Measurements from ENCODE around the gene FAM120A.

The FAM120A gene

GRCh38 chr9:93470391-93470790, 18.9 kb downstream of the FAM120A start:
- H3K36me3 ChIP-seq (ENCODE audit: insufficient read depth, low read length), result peaks cover 8% of the 10 kb centered on the region
- no peak overlapping the region for H3K27ac ChIP-seq (ENCODE audit: low read depth, low read length)
- H3K4me1 ChIP-seq (ENCODE audit: control insufficient read depth, insufficient read depth, low read length, unreplicated experiment), result peaks cover 44% of the 10 kb centered on the region
- no peak overlapping the region for H3K4me3 ChIP-seq (ENCODE audit: low read depth, low read length)
- no peaks in the 10 kb centered on the region for H3K27me3 ChIP-seq (ENCODE audit: insufficient read depth, low read length)
- H3K79me2 ChIP-seq (ENCODE audit: control insufficient read depth, insufficient read depth, low read length, unreplicated experiment), result peaks cover 87% of the 10 kb centered on the region
- no peak overlapping the region for H2AFZ ChIP-seq (ENCODE audit: low read length, unreplicated experiment)

GRCh38 chr9:93471124-93471523, 19.6 kb downstream of the FAM120A start:
- peaks cover 87% of the 10 kb centered on the region for H3K79me2 ChIP-seq (ENCODE audit: control insufficient read depth, insufficient read depth, low read length, unreplicated experiment)

GRCh38 chr9:93473411-93473810, 21.9 kb downstream of the FAM120A start:
- Histone ChIP-seq H3K4me3 (ENCODE audit: low read depth, low read length) (no peak overlapping the region), H3K79me2 (ENCODE audit: control insufficient read depth, insufficient read depth, low read length, unreplicated experiment) (peaks cover 81% of the 10 kb centered on the region), H3K27ac (ENCODE audit: low read depth, low read length) (no peak overlapping the region), H3K36me3 (ENCODE audit: insufficient read depth, low read length) (peaks cover 14% of the 10 kb centered on the region), H3K4me1 (ENCODE audit: control insufficient read depth, insufficient read depth, low read length, unreplicated experiment) (peaks cover 35% of the 10 kb centered on the region), H3K27me3 (ENCODE audit: insufficient read depth, low read length) (no peaks in the 10 kb centered on the region), H2AFZ (ENCODE audit: low read length, unreplicated experiment) (no peak overlapping the region)

More at GRCh38 chr9:93471124-93471523, 19.6 kb downstream of the FAM120A start:
- no peaks in the 10 kb centered on the region for H3K27me3 ChIP-seq (ENCODE audit: insufficient read depth, low read length)
- no peak overlapping the region for H2AFZ ChIP-seq (ENCODE audit: low read length, unreplicated experiment)
- H3K4me1 ChIP-seq (ENCODE audit: control insufficient read depth, insufficient read depth, low read length, unreplicated experiment), result peaks cover 51% of the 10 kb centered on the region
- peaks cover 14% of the 10 kb centered on the region for H3K36me3 ChIP-seq (ENCODE audit: insufficient read depth, low read length)
- no peak overlapping the region for H3K4me3 ChIP-seq (ENCODE audit: low read depth, low read length)
- no peak overlapping the region for H3K27ac ChIP-seq (ENCODE audit: low read depth, low read length)

- no peak overlapping the region for H3K27ac ChIP-seq (ENCODE audit: low read depth, low read length)
- peaks cover 77% of the 10 kb centered on the region for H3K79me2 ChIP-seq (ENCODE audit: control insufficient read depth, insufficient read depth, low read length, unreplicated experiment)
- H3K27me3 ChIP-seq (ENCODE audit: insufficient read depth, low read length), result no peaks in the 10 kb centered on the region
- H3K4me1 ChIP-seq (ENCODE audit: control insufficient read depth, insufficient read depth, low read length, unreplicated experiment), result peaks cover 36% of the 10 kb centered on the region
- no peak overlapping the region for H2AFZ ChIP-seq (ENCODE audit: low read length, unreplicated experiment)
- H3K4me3 ChIP-seq (ENCODE audit: low read depth, low read length), result no peak overlapping the region
- peaks cover 14% of the 10 kb centered on the region for H3K36me3 ChIP-seq (ENCODE audit: insufficient read depth, low read length)
Observed at GRCh38 chr9:93475108-93475507, 23.6 kb downstream of the FAM120A start.

GRCh38 chr9:93475856-93476255, 24.4 kb downstream of the FAM120A start:
- H3K36me3 ChIP-seq (ENCODE audit: insufficient read depth, low read length), result peaks cover 14% of the 10 kb centered on the region
- H2AFZ ChIP-seq (ENCODE audit: low read length, unreplicated experiment), result no peak overlapping the region
- H3K79me2 ChIP-seq (ENCODE audit: control insufficient read depth, insufficient read depth, low read length, unreplicated experiment), result peaks cover 77% of the 10 kb centered on the region
- H3K4me3 ChIP-seq (ENCODE audit: low read depth, low read length), result no peak overlapping the region
- H3K27ac ChIP-seq (ENCODE audit: low read depth, low read length), result no peak overlapping the region
- H3K4me1 ChIP-seq (ENCODE audit: control insufficient read depth, insufficient read depth, low read length, unreplicated experiment), result peaks cover 36% of the 10 kb centered on the region
- H3K27me3 ChIP-seq (ENCODE audit: insufficient read depth, low read length), result no peaks in the 10 kb centered on the region

GRCh38 chr9:93476924-93477323, 25.4 kb downstream of the FAM120A start:
- Histone ChIP-seq H3K4me3 (ENCODE audit: low read depth, low read length) (no peak overlapping the region), H3K27me3 (ENCODE audit: insufficient read depth, low read length) (no peaks in the 10 kb centered on the region), H3K27ac (ENCODE audit: low read depth, low read length) (no peak overlapping the region), H3K79me2 (ENCODE audit: control insufficient read depth, insufficient read depth, low read length, unreplicated experiment) (peaks cover 75% of the 10 kb centered on the region), H3K36me3 (ENCODE audit: insufficient read depth, low read length) (peaks cover 8% of the 10 kb centered on the region; the same call in 1 of the 2 replicates), H2AFZ (ENCODE audit: low read length, unreplicated experiment) (no peak overlapping the region), H3K4me1 (ENCODE audit: control insufficient read depth, insufficient read depth, low read length, unreplicated experiment) (peaks cover 29% of the 10 kb centered on the region)

GRCh38 chr9:93477397-93477796, 25.9 kb downstream of the FAM120A start:
- Histone ChIP-seq H3K27ac (ENCODE audit: low read depth, low read length) (no peak overlapping the region), H3K4me1 (ENCODE audit: control insufficient read depth, insufficient read depth, low read length, unreplicated experiment) (peaks cover 29% of the 10 kb centered on the region), H2AFZ (ENCODE audit: low read length, unreplicated experiment) (no peak overlapping the region), H3K4me3 (ENCODE audit: low read depth, low read length) (no peak overlapping the region), H3K27me3 (ENCODE audit: insufficient read depth, low read length) (no peaks in the 10 kb centered on the region), H3K36me3 (ENCODE audit: insufficient read depth, low read length) (peaks cover 8% of the 10 kb centered on the region; the same call in 1 of the 2 replicates), H3K79me2 (ENCODE audit: control insufficient read depth, insufficient read depth, low read length, unreplicated experiment) (peaks cover 72% of the 10 kb centered on the region)

- Histone ChIP-seq H3K36me3 (ENCODE audit: insufficient read depth, low read length) (peaks cover 16% of the 10 kb centered on the region), H3K27ac (ENCODE audit: low read depth, low read length) (no peak overlapping the region), H2AFZ (ENCODE audit: low read length, unreplicated experiment) (no peak overlapping the region), H3K4me1 (ENCODE audit: control insufficient read depth, insufficient read depth, low read length, unreplicated experiment) (peaks cover 16% of the 10 kb centered on the region), H3K4me3 (ENCODE audit: low read depth, low read length) (no peak overlapping the region), H3K27me3 (ENCODE audit: insufficient read depth, low read length) (no peaks in the 10 kb centered on the region), H3K79me2 (ENCODE audit: control insufficient read depth, insufficient read depth, low read length, unreplicated experiment) (peaks cover 68% of the 10 kb centered on the region)
Observed at GRCh38 chr9:93479726-93480125, 28.2 kb downstream of the FAM120A start.

- Histone ChIP-seq H3K27ac (ENCODE audit: low read depth, low read length) (no peak overlapping the region), H2AFZ (ENCODE audit: low read length, unreplicated experiment) (no peak overlapping the region), H3K79me2 (ENCODE audit: control insufficient read depth, insufficient read depth, low read length, unreplicated experiment) (peaks cover 68% of the 10 kb centered on the region), H3K27me3 (ENCODE audit: insufficient read depth, low read length) (no peaks in the 10 kb centered on the region), H3K4me3 (ENCODE audit: low read depth, low read length) (no peak overlapping the region), H3K36me3 (ENCODE audit: insufficient read depth, low read length) (peaks cover 16% of the 10 kb centered on the region), H3K4me1 (ENCODE audit: control insufficient read depth, insufficient read depth, low read length, unreplicated experiment) (peaks cover 16% of the 10 kb centered on the region)
Observed at GRCh38 chr9:93480262-93480661, 28.8 kb downstream of the FAM120A start.

- Histone ChIP-seq H3K27me3 (ENCODE audit: insufficient read depth, low read length) (no peaks in the 10 kb centered on the region), H3K4me3 (ENCODE audit: low read depth, low read length) (no peak overlapping the region), H3K36me3 (ENCODE audit: insufficient read depth, low read length) (peaks cover 16% of the 10 kb centered on the region), H3K4me1 (ENCODE audit: control insufficient read depth, insufficient read depth, low read length, unreplicated experiment) (peaks cover 14% of the 10 kb centered on the region), H3K27ac (ENCODE audit: low read depth, low read length) (no peak overlapping the region), H2AFZ (ENCODE audit: low read length, unreplicated experiment) (no peak overlapping the region), H3K79me2 (ENCODE audit: control insufficient read depth, insufficient read depth, low read length, unreplicated experiment) (peaks cover 67% of the 10 kb centered on the region)
Observed at GRCh38 chr9:93480728-93481324, 29.3 kb downstream of the FAM120A start.

- Histone ChIP-seq H3K27ac (ENCODE audit: low read depth, low read length) (no peak overlapping the region), H3K79me2 (ENCODE audit: control insufficient read depth, insufficient read depth, low read length, unreplicated experiment) (peaks cover 61% of the 10 kb centered on the region), H3K36me3 (ENCODE audit: insufficient read depth, low read length) (peaks cover 16% of the 10 kb centered on the region), H3K4me3 (ENCODE audit: low read depth, low read length) (no peak overlapping the region), H3K4me1 (ENCODE audit: control insufficient read depth, insufficient read depth, low read length, unreplicated experiment) (peaks cover 14% of the 10 kb centered on the region), H3K27me3 (ENCODE audit: insufficient read depth, low read length) (no peaks in the 10 kb centered on the region), H2AFZ (ENCODE audit: low read length, unreplicated experiment) (no peak overlapping the region)
Observed at GRCh38 chr9:93483497-93483896, 32.0 kb downstream of the FAM120A start.

Data from ACC112 (cell line).